Mesenchymal stem cell (in vitro differentiated cells and primary cell): Measurements from ENCODE around the gene DHRSX.

ENCODE experiments used
- DNase-seq: peaks from one replicate; pipeline ENCODE4 v3.0.0-alpha.2; 2013
- H2AFZ ChIP-seq: one replicate; pipeline ENCODE4 v1.6.1; 2013; ENCODE audit warnings: low read depth, mild to moderate bottlenecking, control low read depth, inconsistent platforms, low read length, moderate library complexity
- H2AK5ac ChIP-seq: 2 replicates; pipeline ENCODE4 v1.6.1; 2013; ENCODE audit warnings: low read length, moderate library complexity, mild to moderate bottlenecking, inconsistent platforms; ENCODE audit not compliant: severe bottlenecking
- H2BK120ac ChIP-seq: one replicate; pipeline ENCODE4 v1.6.1; 2013; ENCODE audit warnings: low read depth, mild to moderate bottlenecking, inconsistent platforms, low read length, moderate library complexity
- H2BK12ac ChIP-seq, 2 experiments: one replicate each; pipeline ENCODE4 v1.6.1; 2013; ENCODE audit warnings: inconsistent platforms in 2 of 2, low read length in 2 of 2, mild to moderate bottlenecking in 2 of 2, moderate library complexity in 2 of 2, control low read depth in 1 of 2
- H2BK15ac ChIP-seq: one replicate; pipeline ENCODE4 v1.6.1; 2013; ENCODE audit warnings: mild to moderate bottlenecking, low read depth, inconsistent platforms; ENCODE audit not compliant: poor library complexity, severe bottlenecking
- H2BK5ac ChIP-seq: 2 replicates; pipeline ENCODE4 v1.6.1; 2013; ENCODE audit warnings: low read depth, mild to moderate bottlenecking, low read length, control low read depth, inconsistent platforms; ENCODE audit not compliant: poor library complexity, severe bottlenecking
- H3K14ac ChIP-seq, 2 experiments: one replicate each; pipeline ENCODE4 v1.6.1; 2013; ENCODE audit warnings: inconsistent platforms in 2 of 2, low read length in 2 of 2, control low read depth in 1 of 2, mild to moderate bottlenecking in 1 of 2, moderate library complexity in 1 of 2
- H3K18ac ChIP-seq, 2 experiments: one replicate each; pipeline ENCODE4 v1.6.1; 2013; ENCODE audit warnings: inconsistent platforms in 2 of 2, low read length in 2 of 2, control low read depth in 1 of 2, low read depth in 1 of 2, mild to moderate bottlenecking in 1 of 2
- H3K23ac ChIP-seq, 2 experiments: one replicate each; pipeline ENCODE4 v1.6.1; 2013; ENCODE audit warnings: inconsistent platforms in 2 of 2, low read length in 2 of 2, mild to moderate bottlenecking in 2 of 2, moderate library complexity in 2 of 2, control low read depth in 1 of 2
- H3K27ac ChIP-seq: 2 replicates; pipeline ENCODE4 v1.5.1; 2013; ENCODE audit warnings: mild to moderate bottlenecking, moderate library complexity, low read length, control low read depth, inconsistent platforms; ENCODE audit not compliant: poor library complexity, severe bottlenecking
- H3K27me3 ChIP-seq, 2 experiments: 2 replicates each; pipeline versions ENCODE4 v1.6.1 to v1.7.0; 2013; ENCODE audit warnings: low read length in 2 of 2, mild to moderate bottlenecking in 2 of 2, moderate library complexity in 2 of 2, control low read depth in 1 of 2, inconsistent platforms in 1 of 2; ENCODE audit not compliant: control insufficient read depth in 1 of 2, insufficient read depth in 1 of 2
- H3K36me3 ChIP-seq, 2 experiments: 2 replicates each; pipeline versions ENCODE4 v1.6.1 to v1.7.0; 2013; ENCODE audit warnings: low read length in 2 of 2, control low read depth in 1 of 2, inconsistent platforms in 1 of 2, low read depth in 1 of 2, mild to moderate bottlenecking in 1 of 2; ENCODE audit not compliant: insufficient read depth in 2 of 2, control insufficient read depth in 1 of 2
- H3K4ac ChIP-seq, 2 experiments: one replicate each; pipeline ENCODE4 v1.6.1; 2013; ENCODE audit warnings: inconsistent platforms in 2 of 2, low read length in 2 of 2, mild to moderate bottlenecking in 2 of 2, moderate library complexity in 2 of 2, control low read depth in 1 of 2, low read depth in 1 of 2
- H3K4me1 ChIP-seq: 2 replicates; pipeline ENCODE4 v1.6.1; 2013; ENCODE audit warnings: low read depth, low read length, control low read depth; ENCODE audit not compliant: control insufficient read depth, insufficient read depth
- H3K4me2 ChIP-seq: 2 replicates; pipeline ENCODE4 v1.6.1; 2013; ENCODE audit warnings: low read length, mild to moderate bottlenecking, inconsistent platforms; ENCODE audit not compliant: poor library complexity, severe bottlenecking
- H3K4me3 ChIP-seq, 2 experiments: 2 replicates each; pipeline versions ENCODE4 v1.5.1 to v1.7.0; 2013; ENCODE audit warnings: low read length in 2 of 2, mild to moderate bottlenecking in 2 of 2, control low read depth in 1 of 2, low read depth in 1 of 2; ENCODE audit not compliant: insufficient read depth in 1 of 2
- H3K79me1 ChIP-seq: replicated peaks from 2 replicates; pipeline ENCODE4 v1.6.1; 2013; ENCODE audit warnings: mild to moderate bottlenecking, control low read depth, low read length, inconsistent platforms; ENCODE audit not compliant: poor library complexity, severe bottlenecking
- H3K9ac ChIP-seq: 2 replicates; pipeline ENCODE4 v1.7.0; 2013; ENCODE audit warnings: mild to moderate bottlenecking, low read length, moderate library complexity
- H3K9me3 ChIP-seq: 2 replicates; pipeline ENCODE4 v1.7.0; 2013; ENCODE audit warnings: mild to moderate bottlenecking, low read length; ENCODE audit not compliant: control insufficient read depth
- H4K8ac ChIP-seq: one replicate; pipeline ENCODE4 v1.6.1; 2013; ENCODE audit warnings: inconsistent platforms, mild to moderate bottlenecking, low read length, moderate library complexity
- H4K91ac ChIP-seq: one replicate; pipeline ENCODE4 v1.6.1; 2013; ENCODE audit warnings: mild to moderate bottlenecking, low read length, inconsistent platforms
- WGBS: methylation state at CpG from one replicate; pipeline ENCODE4 v1.1.7; 2013; ENCODE audit warnings: mixed read lengths; 5-methylcytosine and 5-hydroxymethylcytosine counted together

Gene DHRSX

DNA sequence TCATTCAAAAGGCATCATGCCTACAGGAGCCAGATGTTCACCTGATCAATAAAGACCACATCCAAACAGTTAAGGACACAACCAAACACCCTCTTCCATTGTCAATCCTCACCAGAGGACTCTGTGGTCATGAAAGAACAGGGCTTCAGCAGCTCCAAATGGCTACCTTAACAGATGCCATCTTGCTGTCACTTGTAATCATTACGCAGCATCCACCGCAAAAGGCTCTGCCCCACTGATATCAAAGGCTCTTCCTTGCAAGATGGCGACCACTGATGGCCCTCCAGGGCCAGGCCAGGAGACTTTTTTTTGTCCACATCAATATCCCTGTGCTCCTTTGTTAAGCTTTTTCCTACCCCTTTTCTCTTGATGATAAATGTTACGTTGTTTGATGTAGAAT lies 157.4 kb downstream of the DHRSX start:
- no peak overlapping the region for H2BK5ac ChIP-seq
- H3K9ac ChIP-seq: no peak overlapping the region
- no peak overlapping the region for H2AFZ ChIP-seq
- no peak overlapping the region for H3K23ac ChIP-seq
- H3K4ac ChIP-seq: no peak overlapping the region
- no peak for DNase-seq
- no peak overlapping the region for H3K18ac ChIP-seq
- no peak overlapping the region for H2BK12ac ChIP-seq
- no peak overlapping the region for H3K27ac ChIP-seq
- H4K8ac ChIP-seq: no peak overlapping the region
- H3K4me3 ChIP-seq: no peak overlapping the region
- no peak overlapping the region for H3K14ac ChIP-seq
- H3K79me1 ChIP-seq: peaks cover 14% of the 10 kb centered on the region
- no peak overlapping the region for H2BK15ac ChIP-seq
- no peak overlapping the region for H4K91ac ChIP-seq
- no peak overlapping the region for H2AK5ac ChIP-seq
- peaks cover 3% of the 10 kb centered on the region for H3K4me1 ChIP-seq
- H2BK120ac ChIP-seq: no peak overlapping the region
- H3K4me2 ChIP-seq: no peak overlapping the region
- no peaks in the 10 kb centered on the region for H3K27me3 ChIP-seq
- H3K36me3 ChIP-seq: peaks cover 0 to 13% of the 10 kb centered on the region in 2 experiments
- H3K9me3 ChIP-seq: peaks cover 4% of the 10 kb centered on the region
- WGBS: 97% methylated on average over 4 of the region's 4 CpGs

DNA sequence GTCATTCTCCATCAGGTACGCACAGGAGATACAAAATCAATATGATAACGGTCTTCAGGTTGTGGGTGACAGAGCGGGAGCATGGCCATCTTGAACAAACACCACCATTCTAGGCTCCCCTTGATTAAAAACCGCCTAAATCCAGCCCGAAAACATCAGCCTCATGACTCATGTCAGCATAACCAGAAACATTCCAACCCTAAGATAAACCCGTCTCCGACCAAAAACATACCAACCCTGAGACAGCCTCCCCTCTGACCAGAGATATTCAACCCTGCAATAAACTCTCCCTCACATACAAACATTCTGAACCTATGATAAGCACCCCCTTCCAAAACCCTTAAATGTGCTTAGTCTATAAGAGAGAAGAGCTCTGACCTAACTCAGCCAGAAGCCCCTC lies 157.9 kb downstream of the DHRSX start:
- Histone ChIP-seq H2BK15ac (no peak overlapping the region), H3K27me3 (no peaks in the 10 kb centered on the region), H2AFZ (no peak overlapping the region), H3K4me3 (no peak overlapping the region), H3K18ac (no peak overlapping the region), H3K79me1 (peaks cover 11% of the 10 kb centered on the region), H3K9ac (no peak overlapping the region), H4K91ac (no peak overlapping the region), H3K4me2 (no peak overlapping the region), H3K14ac (no peak overlapping the region), H3K23ac (no peak overlapping the region), H3K4me1 (peaks cover 3% of the 10 kb centered on the region), H2BK5ac (no peak overlapping the region), H2AK5ac (no peak overlapping the region), H3K4ac (no peak overlapping the region), H3K27ac (no peak overlapping the region), H3K36me3 (peaks cover 0 to 16% of the 10 kb centered on the region in 2 experiments), H2BK120ac (no peak overlapping the region), H4K8ac (no peak overlapping the region), H2BK12ac (no peak overlapping the region), H3K9me3 (peaks cover 6% of the 10 kb centered on the region)
- DNase-seq: peak; percentile 70
- WGBS: 55% methylated on average over 7 of the region's 7 CpGs

DNA sequence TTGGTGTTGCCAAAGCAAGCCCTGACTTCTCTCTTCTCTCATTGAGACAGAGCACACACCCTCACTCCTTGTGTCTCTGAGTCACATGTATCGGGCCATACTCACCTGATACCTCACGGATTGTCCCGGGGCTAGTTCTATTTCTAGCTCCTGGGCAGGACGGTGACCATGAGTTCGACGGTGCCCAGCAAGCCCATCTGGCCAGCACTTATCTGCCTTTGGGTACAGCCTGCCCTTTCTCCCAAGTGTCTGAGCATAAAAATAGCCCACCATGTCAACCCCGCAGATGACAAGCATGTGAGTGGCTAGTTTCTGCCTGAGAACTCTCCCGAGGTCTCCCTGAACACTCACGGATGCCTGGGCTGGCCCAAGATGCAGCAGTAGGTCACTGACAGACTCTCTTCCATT lies 158.5 kb downstream of the DHRSX start:
- no peak overlapping the region for H3K4me2 ChIP-seq
- H2BK120ac ChIP-seq: no peak overlapping the region
- peak overlapping the region; percentile 66 for H2AK5ac ChIP-seq
- no peaks in the 10 kb centered on the region for H3K27me3 ChIP-seq
- peak overlapping the region; percentile 27 for H4K8ac ChIP-seq
- H3K4ac ChIP-seq: no peak overlapping the region
- H3K9me3 ChIP-seq: peaks cover 6% of the 10 kb centered on the region
- H3K4me3 ChIP-seq: no peak overlapping the region
- no peak overlapping the region for H3K27ac ChIP-seq
- H3K18ac ChIP-seq: peak overlapping the region; percentile 30 to 41
- H2AFZ ChIP-seq: no peak overlapping the region
- no peak overlapping the region for H2BK15ac ChIP-seq
- no peak overlapping the region for H3K23ac ChIP-seq
- no peak overlapping the region for H3K9ac ChIP-seq
- peak; percentile 33 for DNase-seq
- peaks cover 9% of the 10 kb centered on the region for H3K79me1 ChIP-seq
- peak overlapping the region; percentile 72 for H4K91ac ChIP-seq
- no peak overlapping the region for H3K14ac ChIP-seq
- peaks cover 0 to 20% of the 10 kb centered on the region in 2 experiments for H3K36me3 ChIP-seq
- H3K4me1 ChIP-seq: peaks cover 3% of the 10 kb centered on the region
- 97% methylated on average over 9 of the region's 9 CpGs for WGBS
- no peak overlapping the region for H2BK5ac ChIP-seq
- H2BK12ac ChIP-seq: peak overlapping the region in 1 of 2 experiments; percentile 11

DNA sequence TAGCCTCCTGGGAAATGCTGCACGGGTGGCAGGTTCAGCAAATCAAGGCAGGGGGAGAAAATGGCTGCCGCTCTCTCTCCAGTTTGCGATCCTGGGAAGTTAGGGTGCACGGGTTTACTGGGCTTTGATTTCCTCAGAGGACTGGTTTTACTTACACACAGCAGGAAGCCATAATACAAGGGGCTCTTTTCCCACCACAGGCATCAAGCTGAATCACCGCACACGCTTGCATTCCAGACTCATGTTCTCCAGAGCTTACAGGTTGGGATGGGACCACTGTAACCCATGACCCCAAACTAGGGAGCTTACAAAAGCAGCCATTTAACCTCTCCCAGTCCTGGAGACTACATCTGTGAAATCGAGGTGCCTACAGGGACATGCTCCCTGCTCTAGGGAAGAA lies 159.8 kb downstream of the DHRSX start:
- H3K18ac ChIP-seq: no peak overlapping the region
- peaks cover 6% of the 10 kb centered on the region for H3K9me3 ChIP-seq
- H3K14ac ChIP-seq: no peak overlapping the region
- no peak overlapping the region for H3K4me2 ChIP-seq
- WGBS: 97% methylated on average over 7 of the region's 7 CpGs
- H3K9ac ChIP-seq: no peak overlapping the region
- H3K4me3 ChIP-seq: no peak overlapping the region
- peaks cover 9% of the 10 kb centered on the region for H3K79me1 ChIP-seq
- H4K91ac ChIP-seq: no peak overlapping the region
- no peak for DNase-seq
- no peak overlapping the region for H3K4ac ChIP-seq
- H2AK5ac ChIP-seq: no peak overlapping the region
- no peak overlapping the region for H2BK15ac ChIP-seq
- H2AFZ ChIP-seq: no peak overlapping the region
- H3K27ac ChIP-seq: no peak overlapping the region
- no peak overlapping the region for H3K23ac ChIP-seq
- no peak overlapping the region for H2BK12ac ChIP-seq
- no peak overlapping the region for H2BK120ac ChIP-seq
- peaks cover 0 to 20% of the 10 kb centered on the region in 2 experiments for H3K36me3 ChIP-seq
- H2BK5ac ChIP-seq: no peak overlapping the region
- H4K8ac ChIP-seq: no peak overlapping the region
- no peaks in the 10 kb centered on the region for H3K27me3 ChIP-seq
- peaks cover 3% of the 10 kb centered on the region for H3K4me1 ChIP-seq
